ENCODE measurements around the gene TMEM178B. TPM values are rescaled to one million over a fixed set of nuclear protein-coding genes. Genes with fewer than 3 reads are reported as not detected.

The TMEM178B gene
- total and polyA plus RNA-seq, 2 of the 13 experiments (the other 11 are each of a cell fraction or from before 2014, with no cell fraction given), result 0.01 to 0.02 TPM

- TF ChIP-seq ZNF274 (CRISPR knock-in tag; IDR thresholded peaks at IDR 0.05), result no peak
- peak; percentile 20; the same call in 1 of the 2 replicates for TF ChIP-seq RFX1 (IDR thresholded peaks at IDR 0.05)
- no peak for TF ChIP-seq ZBTB49 (CRISPR knock-in tag; IDR thresholded peaks at IDR 0.05; ENCODE audit: borderline replicate concordance)
- TF ChIP-seq ZNF468 (CRISPR knock-in tag; IDR thresholded peaks at IDR 0.05), result no peak
- TF ChIP-seq ATF3 (CRISPR knock-in tag; IDR thresholded peaks at IDR 0.05), result no peak
- TF ChIP-seq ZNF629 (CRISPR knock-in tag; conservative IDR thresholded peaks at IDR 0.05), result no peak
- TF ChIP-seq ZNF232 (CRISPR knock-in tag; IDR thresholded peaks at IDR 0.05; ENCODE audit: borderline replicate concordance), result no peak
- peak; percentile 59; the same call in 1 of the 2 replicates for TF ChIP-seq RFX3 (CRISPR knock-in tag; IDR thresholded peaks at IDR 0.05)
- TF ChIP-seq HNRNPL (IDR thresholded peaks at IDR 0.05; ENCODE audit: low read depth, low read length), result no peak
Observed at GRCh38 chr7:141076377-141076776, 2.5 kb downstream of the TMEM178B start (continued).

- TF ChIP-seq REST (IDR thresholded peaks at IDR 0.05; ENCODE audit: borderline replicate concordance in 1 of 2, low read depth in 1 of 2, low read length in 2 of 2) (peak in 1 of 2 experiments; percentile 86; a peak in 3 of 4 replicates), STAG1 (CRISPR knock-in tag; IDR thresholded peaks at IDR 0.05) (peak; percentile 19; the same call in 1 of the 2 replicates), MIER2 (CRISPR knock-in tag; IDR thresholded peaks at IDR 0.05) (0 out of 2 replicates have a peak, but pooled peaks have one; percentile 33), POLR2G (IDR thresholded peaks at IDR 0.05; ENCODE audit: low read depth, low read length) (no peak), TCF7 (IDR thresholded peaks at IDR 0.05; ENCODE audit: low read depth) (no peak)
- Histone ChIP-seq H3K9me3 (ENCODE audit: low read length) (no peaks in the 10 kb centered on the region), H3K4me2 (ENCODE audit: low read depth, low read length) (no peak overlapping the region), H4K20me1 (ENCODE audit: insufficient read depth, low read length) (no peaks in the 10 kb centered on the region), H2AFZ (ENCODE audit: low read length) (no peak overlapping the region), H3K27ac (ENCODE audit: extremely low read length, insufficient read depth, low read length) (no peak overlapping the region), H3K27me3 (ENCODE audit: control insufficient read depth in 1 of 2, insufficient read depth in 2 of 2, low read length in 2 of 2) (peaks cover 2 to 20% of the 10 kb centered on the region in 2 experiments; a peak in 4 of 5 replicates), H3K4me1 (ENCODE audit: insufficient read depth, low read length) (no peaks in the 10 kb centered on the region), H3K79me2 (ENCODE audit: insufficient read depth, low read length) (no peaks in the 10 kb centered on the region), H3K4me3 (replicated peaks in 1 of 3; ENCODE audit: insufficient read depth in 1 of 3, low read depth in 2 of 3, low read length in 3 of 3) (no peak overlapping the region), H3K9ac (ENCODE audit: insufficient read depth, low read depth, low read length) (no peak overlapping the region), H3K36me3 (replicated peaks in 1 of 2; ENCODE audit: control insufficient read depth in 1 of 2, insufficient read depth in 2 of 2, low read length in 2 of 2) (no peaks in the 10 kb centered on the region)
- intact Hi-C loops (cut with micrococcal nuclease; ENCODE audit: unreplicated experiment), result no loop called here
- FAIRE-seq, result no peak
- POLR2A ChIA-PET, result no interaction called here
- BruUV-seq (replicated peaks), result no TSS peak
- CTCF ChIA-PET (ENCODE audit: low intra/inter-chr PET ratio, low total read pairs), result no interaction called here
- 20% methylated on average over 8 of the region's 8 CpGs for WGBS (ENCODE audit: low lambda C conversion rate)
- in situ Hi-C loops (cut with HindIII; ENCODE audit: extremely low pct_ligation_motif_present, low pct_unique_long_range_greater_than_20kb), result no loop called here
- DNase-seq (ENCODE audit: low spot score), result no peak
- no peak; the same call in 2 of the 3 replicates for ATAC-seq
Observed at GRCh38 chr7:141079219-141079618, 5.4 kb downstream of the TMEM178B start.

Data from HepG2 (cell line).